GM12872 (cell line): Measurements from ENCODE around the gene SRC.

Source experiments
- CTCF ChIP-seq: IDR thresholded peaks from 3 replicates; pipeline ENCODE4 v1.5.1; 2011; ENCODE audit warnings: low read depth, mild to moderate bottlenecking, low read length, moderate library complexity; ENCODE audit not compliant: insufficient read depth

Gene SRC

GRCh38 chr20:37435607-37436006 is 89.7 kb downstream of the SRC start:
- no peak for TF ChIP-seq CTCF

- no peak for TF ChIP-seq CTCF
Measured at GRCh38 chr20:37436527-37437186, 90.7 kb downstream of the SRC start.

GRCh38 chr20:37437676-37438075 is 91.7 kb downstream of the SRC start:
- no peak for TF ChIP-seq CTCF

- TF ChIP-seq CTCF = no peak
Measured at GRCh38 chr20:37438464-37439222, 92.7 kb downstream of the SRC start.

GRCh38 chr20:37439223-37439933 is 93.4 kb downstream of the SRC start:
- no peak for TF ChIP-seq CTCF

GRCh38 chr20:37441023-37441422 is 95.1 kb downstream of the SRC start:
- no peak for TF ChIP-seq CTCF

- TF ChIP-seq CTCF = no peak
Measured at GRCh38 chr20:37442547-37442946, 96.6 kb downstream of the SRC start.
